Activated T-cell treated with anti-CD3 and anti-CD28 coated beads for 4 hours (primary cell): Measurements from ENCODE around the gene NTRK3.

ENCODE experiments used
- DNase-seq: peaks from one replicate; pipeline ENCODE4 v3.0.0-alpha.2; 2020

NTRK3 gene

DNA sequence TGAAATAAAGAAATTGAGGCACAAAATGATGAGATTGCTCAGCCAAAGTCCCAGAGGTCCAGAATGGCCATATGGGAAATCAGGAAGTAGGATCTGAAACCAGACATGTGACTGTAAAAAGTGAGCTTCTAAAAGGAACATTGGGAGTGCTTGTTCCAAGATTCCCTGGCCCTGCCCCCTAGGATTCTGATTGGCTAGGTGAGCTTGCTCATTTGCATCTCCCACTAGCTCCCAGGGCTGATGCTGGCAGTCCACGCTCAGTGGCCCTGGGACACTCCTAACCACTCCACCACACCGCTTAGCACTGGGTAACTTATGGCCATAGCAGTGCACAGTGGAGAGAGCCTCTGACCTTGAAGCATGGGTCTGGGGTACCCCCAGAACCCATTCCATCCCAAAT, 326.7 kb downstream of the NTRK3 start:
- no peak for DNase-seq

- DNase-seq, result no peak
Measured at GRCh38 chr15:87924433-87924832, 332.1 kb downstream of the NTRK3 start.

DNA sequence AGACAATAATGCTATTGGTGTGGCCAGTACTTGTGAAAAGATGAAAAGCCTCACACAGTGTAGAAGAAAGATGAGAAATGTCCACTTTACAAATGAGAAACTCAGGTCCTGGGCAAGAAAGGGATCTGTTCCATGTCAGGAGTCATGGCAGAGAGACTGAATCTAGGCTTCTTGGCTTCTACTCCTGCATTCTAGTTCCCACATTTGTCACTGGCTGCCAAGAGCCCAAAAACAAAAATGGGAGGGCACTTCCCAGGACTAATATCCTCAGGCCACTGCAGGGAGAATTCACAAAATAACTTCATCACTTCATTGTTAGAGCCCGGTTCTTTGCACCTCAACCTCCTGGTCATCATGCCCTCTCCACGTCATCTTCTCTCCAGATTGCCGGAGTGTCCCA, 337.5 kb downstream of the NTRK3 start:
- no peak for DNase-seq

DNA sequence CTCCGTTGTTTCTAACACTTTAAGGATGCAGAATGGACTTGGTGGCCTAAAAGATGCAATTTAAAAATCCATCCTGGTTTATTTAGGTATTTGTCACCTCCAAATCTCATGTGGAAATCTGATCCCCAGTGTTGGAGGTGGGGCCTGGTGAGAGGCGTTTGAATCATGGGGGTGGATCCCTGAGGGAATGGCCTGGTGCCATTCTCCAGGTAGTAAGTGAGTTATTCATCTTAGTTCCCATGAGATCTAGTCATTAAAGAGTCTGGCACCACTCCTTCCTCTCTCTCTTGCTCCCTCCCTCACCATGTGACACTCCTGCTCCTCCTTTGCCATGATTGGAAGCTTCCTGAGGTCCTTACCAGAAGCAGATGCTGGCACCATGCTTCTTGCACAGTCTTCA, 339.1 kb downstream of the NTRK3 start:
- no peak for DNase-seq

- no peak for DNase-seq
Measured at GRCh38 chr15:87916208-87916607, 340.3 kb downstream of the NTRK3 start.

- no peak for DNase-seq
Measured at GRCh38 chr15:87910301-87910700, 346.2 kb downstream of the NTRK3 start.

- DNase-seq, result no peak
Measured at GRCh38 chr15:87907676-87908446, 348.7 kb downstream of the NTRK3 start.

DNA sequence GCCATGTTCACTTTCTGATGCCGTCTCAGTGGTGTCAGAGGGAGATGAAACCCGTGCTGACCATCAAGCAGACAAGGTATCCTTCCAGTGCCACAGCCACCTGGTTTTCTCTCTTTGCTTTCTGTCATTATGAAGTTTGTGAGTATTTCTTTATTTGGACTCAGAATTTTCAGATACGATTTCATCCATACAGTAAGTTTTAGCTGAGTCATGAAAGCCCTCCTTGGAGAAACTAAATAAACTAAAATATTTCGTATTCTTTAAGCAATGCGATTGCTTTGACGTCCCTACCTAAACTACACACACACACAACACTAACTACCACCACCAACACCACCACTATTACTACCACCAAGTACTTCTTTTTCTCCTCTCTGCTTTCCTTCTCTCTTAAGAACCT, 350.1 kb downstream of the NTRK3 start:
- DNase-seq, result no peak

- no peak for DNase-seq
Measured at GRCh38 chr15:87902772-87903426, 353.6 kb downstream of the NTRK3 start.

GRCh38 chr15:87901926-87902690, 354.4 kb downstream of the NTRK3 start:
- DNase-seq, result no peak

DNA sequence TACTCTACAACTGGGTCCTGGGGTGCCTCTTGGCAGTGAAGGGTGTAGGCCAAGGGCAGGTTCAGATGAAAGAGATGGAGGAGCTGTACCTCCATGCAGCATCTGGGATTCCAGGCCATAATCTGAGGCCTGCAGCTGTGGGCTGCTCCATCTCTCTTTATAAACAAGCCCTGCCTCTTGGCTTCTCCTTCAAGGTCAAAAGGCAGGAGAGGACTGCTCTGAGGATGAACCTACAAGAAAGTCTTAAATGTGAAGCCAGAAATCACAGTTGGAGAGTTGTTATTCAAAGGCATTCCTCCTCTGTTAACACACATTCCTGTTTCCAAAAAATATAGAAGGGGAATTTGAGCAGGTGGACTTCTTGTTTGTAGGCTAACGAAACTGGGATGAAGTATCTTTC, 355.5 kb downstream of the NTRK3 start:
- DNase-seq, result no peak

GRCh38 chr15:87896936-87897335, 359.6 kb downstream of the NTRK3 start:
- DNase-seq, result no peak

DNA sequence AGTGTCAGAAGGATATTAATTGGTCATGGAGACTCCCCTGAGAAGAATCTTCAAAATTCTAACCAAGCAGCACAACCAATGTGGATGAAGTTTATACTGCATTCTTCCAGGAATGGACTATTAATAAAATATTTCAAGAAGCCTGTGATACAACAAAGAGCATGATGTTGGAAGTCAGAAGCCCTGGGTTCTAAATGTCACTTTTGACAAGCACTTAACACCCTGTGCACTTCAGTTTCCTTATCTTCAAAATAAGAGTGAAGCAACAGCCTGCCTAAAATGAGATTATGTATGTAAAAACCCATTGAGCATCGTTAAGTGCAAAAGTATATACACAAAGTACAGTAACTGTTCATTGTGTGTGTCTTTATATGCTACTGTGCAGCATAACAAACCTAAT, 369.4 kb downstream of the NTRK3 start:
- no peak for DNase-seq

DNA sequence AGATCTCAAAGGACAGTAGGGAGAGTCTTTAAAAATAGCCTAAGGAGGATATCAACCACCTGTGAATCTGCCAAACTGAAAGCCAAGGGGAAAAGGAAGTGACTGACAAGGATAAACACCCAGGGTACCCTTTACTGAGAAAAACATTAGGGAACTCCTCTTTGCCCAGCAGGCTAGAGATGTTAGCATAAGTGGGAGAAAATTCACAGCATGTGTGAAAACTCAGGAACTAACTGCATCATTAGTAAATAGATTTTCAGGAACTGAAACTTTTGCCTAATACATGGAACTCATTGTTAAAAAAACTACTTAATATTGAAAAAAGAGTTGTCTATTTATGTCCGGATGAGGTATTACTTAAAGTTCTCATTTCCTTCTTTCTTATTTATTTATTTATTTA, 375.5 kb downstream of the NTRK3 start:
- no peak for DNase-seq

- no peak for DNase-seq
Measured at GRCh38 chr15:87877822-87878542, 378.6 kb downstream of the NTRK3 start.

DNA sequence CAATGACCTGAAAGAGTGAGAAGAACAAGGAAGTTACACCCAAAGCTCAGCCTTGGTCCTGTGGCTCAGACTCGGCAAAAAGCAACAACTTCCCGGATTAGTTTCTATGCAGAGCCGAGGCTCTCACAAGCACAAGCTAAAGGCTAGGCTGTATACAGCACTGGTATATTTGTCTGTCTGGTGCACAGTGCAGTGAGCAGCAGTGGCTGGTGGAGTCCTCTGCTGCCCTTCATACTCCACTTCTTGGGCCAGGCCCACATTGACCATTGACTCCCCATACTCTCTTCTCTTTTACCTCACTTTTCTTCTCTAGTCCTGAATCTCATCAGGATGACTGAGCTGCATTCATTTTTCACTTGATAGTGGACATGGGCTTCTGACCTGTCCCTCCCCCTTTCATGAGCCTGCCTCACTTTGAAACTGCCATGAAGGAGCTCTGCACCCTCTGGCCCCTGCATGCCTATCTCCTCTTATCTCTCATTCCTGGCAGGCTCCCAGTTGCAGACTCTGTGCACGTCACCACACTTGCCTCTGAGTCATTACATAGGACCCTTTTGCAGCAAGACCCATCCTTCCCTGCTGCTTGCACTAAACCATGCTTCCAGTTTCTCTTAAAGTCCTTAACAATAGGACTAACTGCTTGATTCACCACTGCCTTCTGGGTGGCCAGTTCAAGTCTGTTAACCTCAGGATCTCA, 379.3 kb downstream of the NTRK3 start:
- no peak for DNase-seq

GRCh38 chr15:87874896-87875711, 381.4 kb downstream of the NTRK3 start:
- no peak for DNase-seq

DNA sequence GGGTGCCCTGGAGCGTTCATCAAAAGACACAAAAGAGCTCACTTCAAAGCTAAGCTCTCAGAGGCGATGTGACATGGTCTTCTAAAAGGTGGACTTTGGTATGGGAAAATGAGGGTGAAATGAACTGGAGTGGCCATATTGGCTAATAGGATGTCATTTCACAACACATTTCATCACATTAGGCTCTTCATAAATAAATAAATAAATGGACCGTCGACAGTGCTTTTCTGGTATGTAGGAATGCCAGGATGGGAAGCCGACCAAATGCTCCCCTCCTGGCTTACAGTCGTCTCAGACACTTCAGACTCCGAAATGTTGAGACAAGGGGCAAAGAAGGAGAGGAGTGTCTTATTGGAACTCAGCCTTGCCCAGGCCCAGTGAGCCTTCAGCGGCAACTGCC, 383.0 kb downstream of the NTRK3 start:
- DNase-seq, result no peak

DNA sequence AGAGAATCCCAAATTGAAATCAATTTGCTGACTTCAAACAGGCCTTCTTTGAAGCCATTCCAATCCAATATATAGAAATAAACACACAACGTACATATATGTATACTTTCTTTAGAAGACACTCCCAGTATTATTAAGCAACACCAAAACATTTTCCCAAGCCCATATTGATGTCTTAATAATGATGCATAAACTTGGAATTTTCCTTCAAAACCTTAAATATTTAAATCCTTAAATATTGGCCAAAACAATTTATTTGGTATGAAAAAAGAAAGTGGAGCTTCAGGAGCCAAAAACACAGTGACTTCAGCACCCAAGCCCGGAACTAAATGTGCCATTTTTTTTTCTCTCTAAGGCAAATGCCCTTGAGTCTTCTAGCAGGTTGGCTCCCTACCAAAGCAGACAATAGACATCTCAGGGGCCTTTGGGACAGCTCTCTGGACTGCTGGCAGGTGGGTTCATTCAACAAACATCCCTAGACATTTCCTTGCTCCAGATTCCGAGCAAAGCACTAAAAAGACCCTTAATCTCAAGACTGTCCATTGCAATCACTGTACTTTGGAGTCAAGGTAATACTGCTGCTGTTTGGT, 384.7 kb downstream of the NTRK3 start:
- no peak for DNase-seq

DNA sequence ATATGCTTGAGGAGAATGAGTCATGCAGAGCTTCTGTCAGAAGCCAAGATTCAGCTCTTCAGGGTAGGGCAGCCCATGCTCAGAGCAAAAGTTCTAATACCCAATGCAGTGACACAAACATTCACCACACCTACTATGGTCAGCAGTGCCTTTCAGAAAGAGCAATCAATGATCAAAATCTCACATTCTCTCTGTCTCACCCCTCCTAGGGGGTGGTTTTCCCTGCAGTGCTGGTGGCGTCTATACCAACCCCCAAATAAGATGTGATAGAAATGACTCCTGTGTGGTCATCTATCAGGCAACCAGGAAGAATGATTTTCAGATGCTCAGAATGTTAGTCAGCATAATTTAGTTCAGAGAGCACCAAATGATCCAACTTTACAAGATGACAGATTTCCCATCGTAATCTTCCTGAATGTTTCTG, 385.3 kb downstream of the NTRK3 start:
- DNase-seq, result no peak

DNA sequence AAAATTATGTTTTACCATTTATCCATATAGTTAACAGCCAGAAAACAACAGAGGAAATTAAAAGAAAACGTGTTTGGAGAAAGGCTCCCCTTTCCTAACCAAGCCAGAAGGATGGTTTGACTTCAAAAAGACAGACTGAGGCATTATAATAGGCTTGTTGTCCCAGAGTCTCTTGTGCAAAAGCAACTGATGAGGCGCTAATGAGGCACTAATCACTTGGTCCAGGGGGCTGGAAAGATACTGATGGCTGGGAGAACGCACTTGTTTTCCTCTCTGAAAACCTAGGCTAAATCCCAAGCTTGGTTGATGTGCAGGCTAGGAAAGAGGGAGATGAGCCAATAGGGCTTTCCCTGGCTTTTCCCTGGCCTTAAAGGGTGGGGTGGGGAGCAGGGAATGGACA, 389.6 kb downstream of the NTRK3 start:
- DNase-seq, result no peak
